Measurements from ENCODE around the gene ANO4.

The ANO4 gene

DNA sequence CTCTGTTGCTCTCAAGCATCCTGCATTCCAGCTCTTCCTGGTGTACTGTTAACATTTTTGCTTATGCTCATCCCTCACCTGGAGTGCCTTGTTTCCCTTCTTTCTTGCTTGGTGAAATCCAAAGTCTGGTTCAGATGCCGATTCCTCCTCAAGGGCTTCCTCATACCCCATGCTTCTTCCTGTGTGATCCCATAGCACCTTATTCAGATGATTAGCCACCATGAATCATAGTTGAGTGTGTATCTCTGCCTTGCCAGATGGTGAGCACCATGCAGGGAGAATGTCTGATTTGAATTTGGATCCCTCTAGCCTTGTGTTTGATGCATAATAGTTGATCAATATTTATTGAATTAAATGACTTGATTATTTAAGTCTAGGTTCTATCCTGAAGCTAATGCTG lies 39.4 kb upstream of the ANO4 start:
- Histone ChIP-seq H2AFZ (ENCODE audit: insufficient read depth, low read length, poor library complexity) (no peak overlapping the region), H4K8ac (ENCODE audit: low read depth, low read length) (no peak overlapping the region), H3K27ac (ENCODE audit: low read depth, low read length) (no peak overlapping the region), H4K12ac (ENCODE audit: low read depth, low read length) (no peak overlapping the region), H2BK5ac (ENCODE audit: low read depth, low read length, poor library complexity) (no peak overlapping the region), H3K4me3 (ENCODE audit: low read depth, low read length) (no peak overlapping the region), H2BK120ac (ENCODE audit: insufficient read depth, low read length, poor library complexity) (no peak overlapping the region), H3K27me3 (ENCODE audit: insufficient read depth, low read length) (no peaks in the 10 kb centered on the region), H3K4me2 (ENCODE audit: low read length) (no peak overlapping the region), H3K9me3 (ENCODE audit: insufficient read depth, low read depth, low read length) (peaks cover 2% of the 10 kb centered on the region), H2BK12ac (ENCODE audit: low read length) (no peak overlapping the region), H3K18ac (ENCODE audit: low read length) (no peak overlapping the region), H3K79me2 (ENCODE audit: control insufficient read depth, insufficient read depth, low read length, poor library complexity) (no peaks in the 10 kb centered on the region), H3K14ac (ENCODE audit: low read length) (no peak overlapping the region), H3K4ac (ENCODE audit: low read depth, low read length) (no peak overlapping the region), H3K23ac (ENCODE audit: low read length) (no peak overlapping the region), H3K79me1 (ENCODE audit: low read length) (no peaks in the 10 kb centered on the region), H3K4me1 (ENCODE audit: control insufficient read depth in 1 of 2, insufficient read depth in 2 of 2, low read length in 2 of 2) (no peaks in the 10 kb centered on the region), H2AK5ac (ENCODE audit: low read length) (no peak overlapping the region), H4K91ac (ENCODE audit: low read depth, low read length) (no peak overlapping the region), H3K9ac (ENCODE audit: low read length) (no peak overlapping the region), H3K36me3 (ENCODE audit: control insufficient read depth in 1 of 2, insufficient read depth in 2 of 2, low read length in 2 of 2) (no peaks in the 10 kb centered on the region)
- no CpG with 5 or more reads among the region's 1 CpG for WGBS (ENCODE audit: extremely low coverage, insufficient coverage, insufficient read length)
- no peak for DNase-seq

DNA sequence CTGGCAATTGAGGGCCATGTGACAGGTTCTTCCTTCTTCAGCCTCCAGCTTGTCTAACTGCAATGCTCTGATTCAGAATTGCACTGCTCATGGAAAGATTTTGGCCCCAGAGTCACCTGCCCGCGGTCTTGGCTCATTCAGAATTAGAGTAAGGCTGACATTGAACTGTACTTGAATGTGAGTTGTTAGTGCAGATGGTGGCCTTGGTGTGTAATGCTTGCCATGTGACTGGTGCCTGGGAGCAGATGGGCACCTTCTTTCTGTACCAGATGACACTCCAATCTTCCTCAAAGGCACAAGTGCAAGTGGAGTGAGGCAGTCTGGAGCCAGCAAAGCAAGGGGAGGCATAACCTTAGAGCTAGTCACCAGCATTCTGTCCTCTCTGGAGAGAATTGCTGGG lies 36.5 kb upstream of the ANO4 start:
- Histone ChIP-seq H3K36me3 (ENCODE audit: control insufficient read depth in 1 of 2, insufficient read depth in 2 of 2, low read length in 2 of 2) (no peaks in the 10 kb centered on the region), H2AFZ (ENCODE audit: insufficient read depth, low read length, poor library complexity) (no peak overlapping the region), H3K4me1 (ENCODE audit: control insufficient read depth in 1 of 2, insufficient read depth in 2 of 2, low read length in 2 of 2) (no peaks in the 10 kb centered on the region), H2BK120ac (ENCODE audit: insufficient read depth, low read length, poor library complexity) (no peak overlapping the region), H3K27ac (ENCODE audit: low read depth, low read length) (no peak overlapping the region), H4K12ac (ENCODE audit: low read depth, low read length) (no peak overlapping the region), H2AK5ac (ENCODE audit: low read length) (no peak overlapping the region), H4K91ac (ENCODE audit: low read depth, low read length) (no peak overlapping the region), H3K79me2 (ENCODE audit: control insufficient read depth, insufficient read depth, low read length, poor library complexity) (no peaks in the 10 kb centered on the region), H3K4me3 (ENCODE audit: low read depth, low read length) (no peak overlapping the region), H3K23ac (ENCODE audit: low read length) (no peak overlapping the region), H3K18ac (ENCODE audit: low read length) (no peak overlapping the region), H3K9ac (ENCODE audit: low read length) (no peak overlapping the region), H3K4ac (ENCODE audit: low read depth, low read length) (no peak overlapping the region), H3K79me1 (ENCODE audit: low read length) (no peaks in the 10 kb centered on the region), H2BK12ac (ENCODE audit: low read length) (no peak overlapping the region), H3K27me3 (ENCODE audit: insufficient read depth, low read length) (no peaks in the 10 kb centered on the region), H4K8ac (ENCODE audit: low read depth, low read length) (no peak overlapping the region), H3K4me2 (ENCODE audit: low read length) (no peak overlapping the region), H3K9me3 (ENCODE audit: insufficient read depth, low read depth, low read length) (no peaks in the 10 kb centered on the region), H2BK5ac (ENCODE audit: low read depth, low read length, poor library complexity) (no peak overlapping the region), H3K14ac (ENCODE audit: low read length) (no peak overlapping the region)
- no peak for DNase-seq
- no CpG with 5 or more reads among the region's 2 CpGs for WGBS (ENCODE audit: extremely low coverage, insufficient coverage, insufficient read length)

DNA sequence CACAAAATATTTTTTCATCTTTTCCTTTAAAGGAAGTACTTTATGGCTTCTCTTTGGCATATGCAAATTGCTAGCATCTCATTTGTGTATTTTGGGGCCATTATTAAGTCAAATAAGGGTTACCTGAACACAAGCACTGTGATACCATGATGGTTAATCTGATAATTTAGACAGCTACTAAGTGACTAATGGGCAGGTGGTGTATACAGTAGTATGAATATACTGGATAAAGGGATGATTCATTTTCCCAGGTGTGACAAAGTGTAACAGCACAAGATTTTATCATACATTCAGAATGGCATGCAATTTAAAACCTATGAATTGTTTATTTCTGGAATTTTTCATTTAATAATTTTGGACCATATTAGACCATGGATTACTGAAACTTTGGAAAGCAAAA lies 27.2 kb upstream of the ANO4 start:
- Histone ChIP-seq H3K9me3 (ENCODE audit: insufficient read depth, low read depth, low read length) (no peaks in the 10 kb centered on the region), H3K27me3 (ENCODE audit: insufficient read depth, low read length) (no peaks in the 10 kb centered on the region), H4K12ac (ENCODE audit: low read depth, low read length) (no peak overlapping the region), H2BK12ac (ENCODE audit: low read length) (no peak overlapping the region), H3K27ac (ENCODE audit: low read depth, low read length) (no peak overlapping the region), H3K79me1 (ENCODE audit: low read length) (no peaks in the 10 kb centered on the region), H2AFZ (ENCODE audit: insufficient read depth, low read length, poor library complexity) (no peak overlapping the region), H3K4me2 (ENCODE audit: low read length) (no peak overlapping the region), H3K9ac (ENCODE audit: low read length) (no peak overlapping the region), H3K4me3 (ENCODE audit: low read depth, low read length) (no peak overlapping the region), H2BK5ac (ENCODE audit: low read depth, low read length, poor library complexity) (no peak overlapping the region), H3K4me1 (ENCODE audit: control insufficient read depth in 1 of 2, insufficient read depth in 2 of 2, low read length in 2 of 2) (no peaks in the 10 kb centered on the region), H3K4ac (ENCODE audit: low read depth, low read length) (no peak overlapping the region), H4K8ac (ENCODE audit: low read depth, low read length) (no peak overlapping the region), H3K18ac (ENCODE audit: low read length) (no peak overlapping the region), H3K14ac (ENCODE audit: low read length) (no peak overlapping the region), H3K23ac (ENCODE audit: low read length) (no peak overlapping the region), H4K91ac (ENCODE audit: low read depth, low read length) (no peak overlapping the region), H2BK120ac (ENCODE audit: insufficient read depth, low read length, poor library complexity) (no peak overlapping the region), H3K36me3 (ENCODE audit: control insufficient read depth in 1 of 2, insufficient read depth in 2 of 2, low read length in 2 of 2) (no peaks in the 10 kb centered on the region), H3K79me2 (ENCODE audit: control insufficient read depth, insufficient read depth, low read length, poor library complexity) (no peaks in the 10 kb centered on the region), H2AK5ac (ENCODE audit: low read length) (no peak overlapping the region)
- peak in 1 of 2 donors; percentile 27 for DNase-seq

- Histone ChIP-seq H2BK120ac (ENCODE audit: insufficient read depth, low read length, poor library complexity) (no peak overlapping the region), H4K91ac (ENCODE audit: low read depth, low read length) (no peak overlapping the region), H3K27ac (ENCODE audit: low read depth, low read length) (no peak overlapping the region), H3K18ac (ENCODE audit: low read length) (no peak overlapping the region), H4K8ac (ENCODE audit: low read depth, low read length) (no peak overlapping the region), H3K23ac (ENCODE audit: low read length) (no peak overlapping the region), H3K4me1 (ENCODE audit: control insufficient read depth in 1 of 2, insufficient read depth in 2 of 2, low read length in 2 of 2) (no peaks in the 10 kb centered on the region), H3K79me2 (ENCODE audit: control insufficient read depth, insufficient read depth, low read length, poor library complexity) (no peaks in the 10 kb centered on the region), H3K79me1 (ENCODE audit: low read length) (no peaks in the 10 kb centered on the region), H3K27me3 (ENCODE audit: insufficient read depth, low read length) (no peaks in the 10 kb centered on the region), H3K14ac (ENCODE audit: low read length) (no peak overlapping the region), H3K9ac (ENCODE audit: low read length) (no peak overlapping the region), H2BK12ac (ENCODE audit: low read length) (no peak overlapping the region), H3K9me3 (ENCODE audit: insufficient read depth, low read depth, low read length) (no peaks in the 10 kb centered on the region), H3K4me2 (ENCODE audit: low read length) (no peak overlapping the region), H3K4me3 (ENCODE audit: low read depth, low read length) (no peak overlapping the region), H2AFZ (ENCODE audit: insufficient read depth, low read length, poor library complexity) (no peak overlapping the region), H2BK5ac (ENCODE audit: low read depth, low read length, poor library complexity) (no peak overlapping the region), H3K4ac (ENCODE audit: low read depth, low read length) (no peak overlapping the region), H3K36me3 (ENCODE audit: control insufficient read depth in 1 of 2, insufficient read depth in 2 of 2, low read length in 2 of 2) (no peaks in the 10 kb centered on the region), H2AK5ac (ENCODE audit: low read length) (no peak overlapping the region), H4K12ac (ENCODE audit: low read depth, low read length) (no peak overlapping the region)
- no peak for DNase-seq
- no CpG with 5 or more reads among the region's 2 CpGs for WGBS (ENCODE audit: extremely low coverage, insufficient coverage, insufficient read length)
These were observed 26.6 kb upstream of the ANO4 start for GRCh38 chr12:100767950-100768349.

Measured in trophoblast cell (in vitro differentiated cells and primary cell).